Neural progenitor cell (in vitro differentiated cells): Measurements from ENCODE around the gene CCL15. TPM values are rescaled to one million over a fixed set of nuclear protein-coding genes. Genes with fewer than 3 reads are reported as not detected.
A peak's percentile ranks its signal among the peaks of the same experiment; 100 is the strongest.

Experiments
- DNase-seq: peaks from one replicate; pipeline ENCODE4 v3.0.0-alpha.2; 2016; ENCODE audit warnings: low spot score
- H2AFZ ChIP-seq: fragments of 200-600 bp; sonication (generic); replicated peaks from 2 replicates; pipeline ENCODE4 v1.6.1; 2016; ENCODE audit warnings: antibody characterized with exemption
- H3F3A ChIP-seq: fragments of 200-600 bp; sonication (generic); 2 replicates; pipeline ENCODE4 v1.6.1; 2016; ENCODE audit warnings: antibody characterized with exemption, low read depth
- H3K27ac ChIP-seq: fragments of 200-600 bp; sonication (generic); 2 replicates; pipeline ENCODE4 v1.5.1; 2016; ENCODE audit warnings: mild to moderate bottlenecking
- H3K27me3 ChIP-seq: fragments of 200-600 bp; sonication (generic); 2 replicates; pipeline ENCODE4 v1.6.1; 2016; ENCODE audit warnings: mild to moderate bottlenecking, moderate library complexity
- H3K36me3 ChIP-seq: fragments of 200-600 bp; sonication (generic); 2 replicates; pipeline ENCODE4 v1.5.1; 2016
- H3K4me1 ChIP-seq: fragments of 200-600 bp; sonication (generic); 2 replicates; pipeline ENCODE4 v1.6.1; 2016; ENCODE audit warnings: mixed run types
- H3K4me2 ChIP-seq: fragments of 200-600 bp; sonication (generic); 2 replicates; pipeline ENCODE4 v1.6.1; 2016
- H3K4me3 ChIP-seq: fragments of 200-600 bp; sonication (generic); 2 replicates; pipeline ENCODE4 v1.5.1; 2016
- H3K79me2 ChIP-seq: fragments of 200-600 bp; sonication (generic); 2 replicates; pipeline ENCODE4 v1.6.1; 2016; ENCODE audit warnings: low read depth
- H3K9ac ChIP-seq: fragments of 200-600 bp; sonication (generic); 2 replicates; pipeline ENCODE4 v1.6.1; 2016
- H3K9me3 ChIP-seq: fragments of 200-600 bp; sonication (generic); 2 replicates; pipeline ENCODE4 v1.5.1; 2016; ENCODE audit warnings: low read depth
- H4K20me1 ChIP-seq: fragments of 200-600 bp; sonication (generic); 2 replicates; pipeline ENCODE4 v1.6.1; 2016; ENCODE audit warnings: low read depth
- H3K27ac Mint-ChIP-seq: 3 replicates; pipeline ENCODE4 v1.8.0; 2021; ENCODE audit warnings: mixed read lengths
- H3K27me3 Mint-ChIP-seq: 2 replicates; pipeline ENCODE4 v1.8.0; 2022; ENCODE audit warnings: low read depth, mild to moderate bottlenecking, inconsistent platforms, moderate library complexity, mixed read lengths; ENCODE audit not compliant: insufficient read depth
- H3K36me3 Mint-ChIP-seq: 3 replicates; pipeline ENCODE4 v1.8.0; 2021; ENCODE audit warnings: mixed read lengths
- H3K4me1 Mint-ChIP-seq: 3 replicates; pipeline ENCODE4 v1.8.0; 2021; ENCODE audit warnings: mixed read lengths
- H3K4me3 Mint-ChIP-seq: 3 replicates; pipeline ENCODE4 v1.8.0; 2021; ENCODE audit warnings: mild to moderate bottlenecking, moderate library complexity, mixed read lengths
- H3K9me3 Mint-ChIP-seq: 3 replicates; pipeline ENCODE4 v1.8.0; 2020; ENCODE audit warnings: mixed read lengths
- EZH2 ChIP-seq: fragments of 200-600 bp; sonication (generic); IDR thresholded peaks from 2 replicates; pipeline ENCODE4 v1.6.1; 2017; ENCODE audit warnings: antibody characterized with exemption, mild to moderate bottlenecking, moderate library complexity
- EZH2phosphoT487 ChIP-seq: fragments of 200-600 bp; sonication (generic); IDR thresholded peaks from 2 replicates; pipeline ENCODE4 v1.6.1; 2017; ENCODE audit warnings: antibody characterized with exemption
- total RNA-seq: library from RNA; depleted of rRNA; stranded (reverse); fragments of >200 nt; gene quantifications from 2 replicates; pipeline ENCODE4 v1.2.3, GENCODE V29; 2015; ENCODE audit warnings: low replicate concordance
- TF ChIP-seq, protein P1 (sequence below): fragments of 200-600 bp; sonication (generic); IDR thresholded peaks from 2 replicates; pipeline ENCODE4 v1.5.1; 2017; ENCODE audit warnings: antibody characterized with exemption, mild to moderate bottlenecking

The CCL15 gene
- total RNA-seq, 1 donor from 2014 or later, result not detected

DNA sequence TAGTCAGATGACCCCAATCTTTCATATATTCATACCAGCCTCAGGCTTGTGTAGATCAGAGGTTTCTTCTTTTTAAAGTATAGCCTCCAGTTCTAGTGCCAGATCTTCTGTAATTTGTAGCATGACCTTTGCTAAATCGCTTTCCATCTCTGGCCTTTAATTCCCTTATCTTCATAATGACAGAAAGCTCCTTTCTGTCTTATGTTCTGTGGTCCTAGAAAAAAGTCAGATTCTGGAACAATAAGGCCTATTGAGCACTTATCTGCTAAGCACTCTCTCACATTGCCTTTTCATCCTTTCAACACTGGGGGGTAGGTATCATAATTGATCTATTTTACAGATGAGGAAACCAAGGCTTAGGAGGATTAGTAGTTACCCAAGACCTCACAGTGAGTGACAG, 29.3 kb downstream of the CCL15 start:
- Histone ChIP-seq H3K9me3 (no peaks in the 10 kb centered on the region), H3F3A (no peaks in the 10 kb centered on the region), H3K36me3 (no peaks in the 10 kb centered on the region), H3K27ac (no peak overlapping the region), H3K4me1 (no peaks in the 10 kb centered on the region), H3K9ac (no peak overlapping the region), H2AFZ (no peak overlapping the region), H4K20me1 (no peaks in the 10 kb centered on the region), H3K4me2 (no peak overlapping the region), H3K79me2 (no peaks in the 10 kb centered on the region), H3K4me3 (no peak overlapping the region), H3K27me3 (no peaks in the 10 kb centered on the region)
- Mint-ChIP-seq H3K27me3 (no peaks in the 10 kb centered on the region), H3K9me3 (no peaks in the 10 kb centered on the region), H3K4me3 (no peak overlapping the region), H3K36me3 (no peaks in the 10 kb centered on the region), H3K27ac (no peak overlapping the region), H3K4me1 (peaks cover 2% of the 10 kb centered on the region)
- no peak for DNase-seq
- TF ChIP-seq EZH2, result no peak
- no peak for TF ChIP-seq EZH2phosphoT487
- TF ChIP-seq, protein P1, sequence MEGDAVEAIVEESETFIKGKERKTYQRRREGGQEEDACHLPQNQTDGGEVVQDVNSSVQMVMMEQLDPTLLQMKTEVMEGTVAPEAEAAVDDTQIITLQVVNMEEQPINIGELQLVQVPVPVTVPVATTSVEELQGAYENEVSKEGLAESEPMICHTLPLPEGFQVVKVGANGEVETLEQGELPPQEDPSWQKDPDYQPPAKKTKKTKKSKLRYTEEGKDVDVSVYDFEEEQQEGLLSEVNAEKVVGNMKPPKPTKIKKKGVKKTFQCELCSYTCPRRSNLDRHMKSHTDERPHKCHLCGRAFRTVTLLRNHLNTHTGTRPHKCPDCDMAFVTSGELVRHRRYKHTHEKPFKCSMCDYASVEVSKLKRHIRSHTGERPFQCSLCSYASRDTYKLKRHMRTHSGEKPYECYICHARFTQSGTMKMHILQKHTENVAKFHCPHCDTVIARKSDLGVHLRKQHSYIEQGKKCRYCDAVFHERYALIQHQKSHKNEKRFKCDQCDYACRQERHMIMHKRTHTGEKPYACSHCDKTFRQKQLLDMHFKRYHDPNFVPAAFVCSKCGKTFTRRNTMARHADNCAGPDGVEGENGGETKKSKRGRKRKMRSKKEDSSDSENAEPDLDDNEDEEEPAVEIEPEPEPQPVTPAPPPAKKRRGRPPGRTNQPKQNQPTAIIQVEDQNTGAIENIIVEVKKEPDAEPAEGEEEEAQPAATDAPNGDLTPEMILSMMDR, result no peak

DNA sequence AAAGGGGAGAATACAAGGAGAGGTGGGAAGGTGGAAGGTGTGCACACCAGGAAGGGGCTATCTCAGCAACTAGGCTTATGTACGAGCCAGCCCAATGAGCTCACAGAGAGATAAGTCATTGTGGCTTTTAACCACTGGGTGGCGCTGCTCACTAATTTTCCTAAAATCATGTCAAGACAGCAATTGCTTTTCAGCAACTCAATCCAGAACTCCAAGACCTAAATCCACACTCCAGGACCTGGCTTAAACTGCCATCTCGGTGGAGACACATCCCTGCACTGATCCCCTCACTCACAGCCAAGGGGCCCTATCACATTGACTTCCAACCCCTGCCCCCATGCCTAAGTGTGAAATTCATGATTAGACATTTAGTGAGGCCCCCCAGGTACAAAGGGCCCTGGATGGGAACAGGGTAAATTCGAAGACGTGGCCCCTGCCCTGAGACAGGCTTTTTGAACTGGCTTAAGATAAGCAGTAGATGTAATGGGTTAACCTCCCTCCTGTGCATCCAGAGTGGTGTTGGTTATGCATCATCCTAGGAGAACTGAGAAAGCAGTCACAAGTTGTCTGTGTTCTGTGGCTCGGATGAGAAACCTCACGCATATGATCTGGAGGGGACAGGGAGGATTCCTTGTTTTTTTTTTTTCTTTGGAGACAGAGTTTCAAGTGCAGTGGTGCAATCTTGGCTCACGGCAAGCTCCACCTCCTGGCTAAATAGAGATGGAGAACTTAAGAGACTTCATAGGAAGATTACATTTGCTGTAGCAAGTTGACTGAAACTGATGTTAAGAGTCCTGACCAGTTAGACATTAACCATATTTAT, 31.6 kb downstream of the CCL15 start:
- no peaks in the 10 kb centered on the region for H3K4me1 ChIP-seq
- H3K27ac Mint-ChIP-seq, result no peak overlapping the region

DNA sequence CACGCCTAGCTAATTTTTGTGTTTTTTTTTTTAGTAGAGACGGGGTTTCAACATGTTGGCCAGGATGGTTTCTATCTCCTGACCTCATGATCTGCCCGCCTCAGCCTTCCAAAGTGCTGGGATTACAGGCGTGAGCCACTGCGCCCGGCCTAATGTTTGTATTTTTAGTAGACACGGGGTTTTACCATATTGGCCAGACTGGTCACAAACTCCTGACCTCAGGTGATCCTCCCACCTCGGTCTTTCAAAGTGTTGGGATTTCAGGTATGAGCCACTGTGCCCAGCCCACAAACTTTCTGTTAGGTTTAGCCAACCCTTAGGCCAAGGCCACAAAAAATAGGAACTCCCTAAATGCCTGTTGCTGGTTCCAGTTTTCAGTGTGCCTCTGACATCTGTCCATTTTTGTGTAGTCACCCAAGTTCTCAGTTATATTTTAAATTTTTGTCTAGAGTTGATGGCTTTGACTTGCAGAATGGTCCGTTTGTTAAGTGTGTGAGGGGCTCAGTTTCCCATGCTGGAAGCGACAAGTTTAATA, 32.8 kb downstream of the CCL15 start:
- H3F3A ChIP-seq, result no peaks in the 10 kb centered on the region
- no peaks in the 10 kb centered on the region for H3K36me3 ChIP-seq
- Mint-ChIP-seq H3K36me3 (no peaks in the 10 kb centered on the region), H3K4me1 (peaks cover 2% of the 10 kb centered on the region), H3K27me3 (no peaks in the 10 kb centered on the region), H3K9me3 (no peaks in the 10 kb centered on the region), H3K27ac (no peak overlapping the region), H3K4me3 (no peak overlapping the region)
- TF ChIP-seq, protein P1, result no peak
- TF ChIP-seq EZH2phosphoT487 (no peak), EZH2 (no peak)
- H4K20me1 ChIP-seq, result no peaks in the 10 kb centered on the region
- no peak overlapping the region for H3K4me3 ChIP-seq
- no peak overlapping the region for H2AFZ ChIP-seq
- H3K4me1 ChIP-seq, result no peaks in the 10 kb centered on the region
- no peaks in the 10 kb centered on the region for H3K9me3 ChIP-seq
- H3K4me2 ChIP-seq, result no peak overlapping the region
- no peak for DNase-seq
- H3K27me3 ChIP-seq, result no peaks in the 10 kb centered on the region
- H3K27ac ChIP-seq, result no peak overlapping the region
- H3K79me2 ChIP-seq, result no peaks in the 10 kb centered on the region
- no peak overlapping the region for H3K9ac ChIP-seq

More for the DNA sequence above, 31.6 kb downstream of the CCL15 start:
- H3K4me2 ChIP-seq, result no peak overlapping the region
- H3K27me3 Mint-ChIP-seq, result no peaks in the 10 kb centered on the region
- H3K4me3 ChIP-seq, result no peak overlapping the region
- H3K36me3 Mint-ChIP-seq, result no peaks in the 10 kb centered on the region
- H4K20me1 ChIP-seq, result no peaks in the 10 kb centered on the region
- no peak overlapping the region for H3K9ac ChIP-seq
- no peaks in the 10 kb centered on the region for H3K27me3 ChIP-seq
- H3K9me3 Mint-ChIP-seq, result no peaks in the 10 kb centered on the region
- peak overlapping the region; percentile 81 for H2AFZ ChIP-seq
- no peak overlapping the region for H3K27ac ChIP-seq
- H3K36me3 ChIP-seq, result no peaks in the 10 kb centered on the region
- no peaks in the 10 kb centered on the region for H3F3A ChIP-seq
- no peaks in the 10 kb centered on the region for H3K79me2 ChIP-seq
- no peak overlapping the region for H3K4me3 Mint-ChIP-seq
- TF ChIP-seq, protein P1, result peak; percentile 80
- no peak for TF ChIP-seq EZH2
- TF ChIP-seq EZH2phosphoT487, result no peak
- DNase-seq, result peak; percentile 89
- peaks cover 2% of the 10 kb centered on the region for H3K4me1 Mint-ChIP-seq
- no peaks in the 10 kb centered on the region for H3K9me3 ChIP-seq
